ENCODE results near the gene ORAI3.

DNA sequence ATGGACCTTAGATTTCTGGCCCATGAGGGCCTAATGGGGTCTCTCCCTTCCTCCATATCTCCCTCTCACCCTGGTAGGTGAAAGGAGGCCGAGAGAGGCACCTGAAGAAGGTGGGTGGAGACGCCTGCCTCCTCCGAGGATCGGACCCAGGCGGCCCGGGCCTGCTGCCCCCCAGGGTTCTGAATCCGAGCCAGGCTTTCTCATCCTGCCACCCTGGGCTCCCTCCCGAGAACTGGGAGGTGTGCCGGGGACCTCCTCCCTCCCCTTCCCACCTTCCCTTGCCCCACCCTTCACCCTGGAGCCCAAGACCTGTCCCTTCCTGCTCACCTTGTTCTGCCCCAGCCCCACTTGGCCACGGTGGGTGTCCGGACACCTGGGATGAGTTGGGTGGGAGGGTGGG, 20.5 kb upstream of the ORAI3 start:
- TF ChIP-seq, protein P1, sequence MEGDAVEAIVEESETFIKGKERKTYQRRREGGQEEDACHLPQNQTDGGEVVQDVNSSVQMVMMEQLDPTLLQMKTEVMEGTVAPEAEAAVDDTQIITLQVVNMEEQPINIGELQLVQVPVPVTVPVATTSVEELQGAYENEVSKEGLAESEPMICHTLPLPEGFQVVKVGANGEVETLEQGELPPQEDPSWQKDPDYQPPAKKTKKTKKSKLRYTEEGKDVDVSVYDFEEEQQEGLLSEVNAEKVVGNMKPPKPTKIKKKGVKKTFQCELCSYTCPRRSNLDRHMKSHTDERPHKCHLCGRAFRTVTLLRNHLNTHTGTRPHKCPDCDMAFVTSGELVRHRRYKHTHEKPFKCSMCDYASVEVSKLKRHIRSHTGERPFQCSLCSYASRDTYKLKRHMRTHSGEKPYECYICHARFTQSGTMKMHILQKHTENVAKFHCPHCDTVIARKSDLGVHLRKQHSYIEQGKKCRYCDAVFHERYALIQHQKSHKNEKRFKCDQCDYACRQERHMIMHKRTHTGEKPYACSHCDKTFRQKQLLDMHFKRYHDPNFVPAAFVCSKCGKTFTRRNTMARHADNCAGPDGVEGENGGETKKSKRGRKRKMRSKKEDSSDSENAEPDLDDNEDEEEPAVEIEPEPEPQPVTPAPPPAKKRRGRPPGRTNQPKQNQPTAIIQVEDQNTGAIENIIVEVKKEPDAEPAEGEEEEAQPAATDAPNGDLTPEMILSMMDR (IDR thresholded peaks at IDR 0.05), result no peak
- TF ChIP-seq POLR2AphosphoS5 (IDR thresholded peaks at IDR 0.05; ENCODE audit: low read depth, low read length), result no peak

Measured in Panc1 (cell line).